Embryonic facial prominence (tissue), 1 donor: ENCODE data around the gene SLC9C2.
A peak's percentile ranks its signal among the peaks of the same experiment; 100 is the strongest.
"Not testable (repeated sequence)": the region's sequence is repeated elsewhere in the genome, so short reads cannot be mapped to it uniquely, and the experiment has no call there.

Source experiments
- DNase-seq: peaks from one replicate; pipeline ENCODE4 v3.0.0-alpha.2; 2016; ENCODE audit errors: extremely low spot score

The SLC9C2 gene

DNA sequence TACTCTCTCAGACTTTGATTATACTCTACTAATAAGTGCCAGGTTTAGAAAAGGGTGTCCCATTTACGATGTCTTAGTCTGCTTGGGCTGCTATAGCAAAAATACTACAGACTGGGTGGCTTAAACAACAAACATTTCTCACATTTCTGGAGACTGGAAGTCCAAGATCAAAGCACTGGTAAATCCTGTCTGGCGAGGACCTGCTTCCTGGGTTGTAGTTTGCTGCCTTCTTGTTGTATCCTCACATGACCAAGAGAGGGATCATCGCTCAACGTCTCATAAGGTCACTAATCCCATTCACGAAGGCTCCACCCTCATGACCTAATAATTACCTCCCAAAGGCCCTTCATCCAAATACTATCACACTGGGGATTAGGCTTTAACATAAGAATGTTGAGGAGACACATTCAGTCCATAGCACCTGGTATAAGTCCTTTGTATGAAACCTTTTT, 113.7 kb downstream of the SLC9C2 start:
- DNase-seq = no peak

DNA sequence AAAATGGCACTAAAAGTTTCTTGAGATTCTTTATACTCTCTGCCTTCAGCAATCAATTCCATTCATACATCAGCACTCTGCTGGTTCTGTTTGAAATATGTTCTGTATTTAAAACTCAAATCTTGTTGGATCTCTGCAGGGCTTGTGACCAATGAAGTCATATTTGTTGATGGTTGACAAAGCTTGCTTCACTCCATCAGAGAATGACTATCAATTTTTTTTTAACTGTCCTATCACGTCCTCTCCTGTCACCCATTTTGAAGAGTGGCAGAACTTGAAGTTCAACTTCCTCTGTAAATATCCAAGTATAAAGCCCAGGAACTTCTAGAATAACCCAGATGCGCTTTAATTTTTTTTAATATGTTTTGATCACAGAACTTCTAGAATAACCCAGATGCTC, 114.9 kb downstream of the SLC9C2 start:
- DNase-seq = no peak

DNA sequence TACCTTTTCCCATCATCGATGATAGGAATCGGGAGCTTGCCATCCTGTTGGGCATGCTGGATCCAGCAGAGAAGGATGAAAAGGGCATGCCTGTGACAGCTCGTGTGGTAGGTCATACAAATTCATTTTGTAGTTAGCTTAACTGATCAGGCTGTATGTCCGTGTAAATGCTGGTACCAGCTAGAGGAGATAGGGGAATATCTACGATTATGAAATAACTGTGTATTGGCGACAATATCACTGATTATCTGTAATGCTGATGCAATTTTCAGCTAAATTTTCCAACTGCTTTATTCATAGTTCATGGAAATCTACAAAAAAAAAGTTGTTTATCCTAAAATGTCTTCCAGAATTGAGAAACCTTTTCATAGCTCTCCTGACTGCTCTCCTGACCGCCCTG, 117.5 kb downstream of the SLC9C2 start:
- DNase-seq = no peak

- DNase-seq = no peak
Observed at GRCh38 chr1:173484276-173484675, 118.6 kb downstream of the SLC9C2 start.

GRCh38 chr1:173482683-173483082, 120.2 kb downstream of the SLC9C2 start:
- DNase-seq = no peak

- DNase-seq = no peak
Observed at GRCh38 chr1:173481195-173481772, 121.6 kb downstream of the SLC9C2 start.

GRCh38 chr1:173479649-173480048, 123.2 kb downstream of the SLC9C2 start:
- no peak for DNase-seq

GRCh38 chr1:173478094-173478674, 124.7 kb downstream of the SLC9C2 start:
- no peak for DNase-seq

GRCh38 chr1:173477286-173478093, 125.4 kb downstream of the SLC9C2 start, which contains the start of gene PRDX6:
Gene PRDX6 (plus strand): TSS chr1:173477335. CDS start chr1:173477398, 63 bp downstream.
- DNase-seq = peak; percentile 77

GRCh38 chr1:173476665-173477285, 126.1 kb downstream of the SLC9C2 start:
- DNase-seq = peak; percentile 54

DNA sequence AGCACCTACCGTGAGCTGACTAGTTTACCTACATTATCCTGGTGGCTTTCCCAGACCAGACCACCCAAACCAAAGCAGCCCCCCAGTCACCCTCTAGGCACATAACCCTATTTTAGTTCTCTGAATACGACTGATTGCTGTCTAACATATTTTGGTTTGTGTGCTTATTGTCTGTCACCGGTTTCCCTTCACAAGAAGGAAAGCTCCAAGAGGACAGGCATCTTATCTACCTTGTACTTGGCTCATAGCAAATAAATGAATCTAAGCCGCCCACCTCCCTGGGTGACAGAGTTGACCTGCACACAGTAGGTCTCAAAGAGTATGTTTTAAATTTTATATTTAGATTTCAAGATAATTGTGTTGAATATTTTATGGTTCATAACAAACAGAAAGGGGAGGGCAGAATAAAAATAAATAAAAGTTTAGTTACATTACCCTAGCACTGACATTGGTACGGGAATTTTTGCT, 126.6 kb downstream of the SLC9C2 start:
- no peak for DNase-seq

DNA sequence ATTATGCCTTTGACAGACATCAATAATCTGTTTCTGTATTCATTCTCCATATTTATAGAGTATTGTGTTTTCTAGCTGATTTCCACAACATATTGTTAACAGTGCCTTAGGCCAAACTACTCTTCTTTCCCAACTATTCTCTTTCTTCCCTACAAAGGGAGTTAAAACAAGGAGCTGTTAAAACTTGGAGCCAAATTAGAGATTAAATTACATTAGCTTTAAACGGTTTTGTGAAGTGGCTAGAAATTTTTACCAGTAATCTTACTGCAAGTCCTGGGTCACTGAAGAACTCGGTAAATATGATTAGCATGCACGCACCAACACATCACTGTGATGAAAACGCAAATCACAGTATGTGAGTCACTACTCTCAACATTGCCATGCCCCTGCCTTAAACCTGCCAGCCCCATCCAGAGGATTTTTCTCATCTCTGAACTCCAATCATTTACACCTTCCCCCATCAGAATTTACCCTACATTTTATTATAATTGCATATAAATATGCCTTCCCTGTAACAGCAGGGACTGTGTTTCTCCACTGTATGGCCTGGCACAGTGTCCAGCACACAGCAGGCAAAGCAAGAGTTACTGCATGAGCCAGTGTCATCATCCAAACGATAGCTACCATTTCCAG, 127.2 kb downstream of the SLC9C2 start:
- no peak for DNase-seq

- DNase-seq = not testable (repeated sequence)
Observed at GRCh38 chr1:173474780-173475421, 128.0 kb downstream of the SLC9C2 start.

GRCh38 chr1:173474097-173474779, 128.6 kb downstream of the SLC9C2 start:
- DNase-seq = no peak

DNA sequence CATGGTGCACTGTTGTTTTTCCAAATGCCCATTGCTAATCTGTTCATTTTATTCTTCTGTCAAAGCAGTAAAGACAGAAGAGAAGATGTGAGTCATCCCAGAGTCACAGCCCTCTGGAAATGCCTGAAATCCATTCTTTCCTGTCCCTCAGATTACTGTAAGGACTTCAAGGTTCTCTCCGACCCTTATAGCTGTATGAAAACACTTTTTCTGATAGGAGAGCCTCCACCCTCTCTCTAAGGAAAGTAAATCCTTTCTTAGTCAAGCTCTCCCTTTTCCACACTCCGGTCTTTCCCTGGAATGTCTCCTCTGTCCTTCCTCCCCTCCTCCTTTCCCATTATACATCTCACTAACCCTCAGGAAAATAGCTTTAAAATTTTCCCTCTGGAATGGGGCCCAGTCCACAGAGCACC, 129.3 kb downstream of the SLC9C2 start:
- DNase-seq = no peak

- no peak for DNase-seq
Observed at GRCh38 chr1:173470608-173471007, 132.3 kb downstream of the SLC9C2 start.

GRCh38 chr1:173469656-173470055, 133.2 kb downstream of the SLC9C2 start:
- DNase-seq = no peak

GRCh38 chr1:173467426-173467825, 135.4 kb downstream of the SLC9C2 start:
- no peak for DNase-seq

- not testable (repeated sequence) for DNase-seq
Observed at GRCh38 chr1:173464185-173464584, 138.7 kb downstream of the SLC9C2 start.

DNA sequence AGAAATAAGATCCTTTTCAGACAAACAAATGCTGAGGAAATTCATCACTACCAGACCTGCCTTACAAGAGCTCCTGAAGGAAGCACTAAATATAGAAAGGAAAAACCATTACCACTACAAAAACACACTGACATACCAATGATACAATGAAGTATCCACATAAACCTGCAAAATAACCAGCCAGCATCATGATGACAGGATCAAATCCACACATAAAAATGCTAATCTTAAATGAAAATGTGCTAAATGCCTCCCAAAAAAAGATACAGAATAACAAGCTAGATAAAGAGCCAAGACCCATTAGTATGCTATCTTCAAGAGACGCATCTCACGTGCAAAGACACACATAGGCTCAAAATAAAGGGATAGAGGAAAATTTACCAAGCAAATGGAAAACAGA, 140.2 kb downstream of the SLC9C2 start:
- not testable (repeated sequence) for DNase-seq

DNA sequence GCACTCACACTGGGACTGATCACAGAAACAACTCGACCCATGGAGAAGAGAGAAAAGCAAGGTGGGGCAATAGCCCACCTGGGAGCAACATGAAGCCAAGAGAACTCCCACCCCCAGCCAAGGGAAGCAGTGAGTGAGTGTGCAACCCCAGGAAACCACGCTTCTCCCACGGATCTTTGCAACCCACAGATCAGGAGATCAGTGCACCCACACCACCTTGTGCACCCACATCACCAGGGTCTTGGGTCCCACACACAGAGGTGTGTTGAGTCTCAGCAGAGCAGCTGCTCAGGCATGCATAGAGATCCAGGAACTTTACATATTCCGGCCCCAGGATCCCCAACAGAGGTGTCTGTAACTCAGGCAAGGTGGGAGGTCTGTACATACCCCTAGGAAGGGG, 143.0 kb downstream of the SLC9C2 start:
- DNase-seq = no peak
